Brain pericyte (primary cell): Measurements from ENCODE around the gene FATE1.

Source experiments
- DNase-seq: peaks from one replicate; pipeline ENCODE4 v3.0.0-alpha.2; 2012; ENCODE audit warnings: low read depth, low spot score

Gene FATE1

GRCh38 chrX:151743651-151744470, 28.0 kb downstream of the FATE1 start:
- DNase-seq: no peak

GRCh38 chrX:151745651-151746050, 29.8 kb downstream of the FATE1 start:
- no peak for DNase-seq

DNA sequence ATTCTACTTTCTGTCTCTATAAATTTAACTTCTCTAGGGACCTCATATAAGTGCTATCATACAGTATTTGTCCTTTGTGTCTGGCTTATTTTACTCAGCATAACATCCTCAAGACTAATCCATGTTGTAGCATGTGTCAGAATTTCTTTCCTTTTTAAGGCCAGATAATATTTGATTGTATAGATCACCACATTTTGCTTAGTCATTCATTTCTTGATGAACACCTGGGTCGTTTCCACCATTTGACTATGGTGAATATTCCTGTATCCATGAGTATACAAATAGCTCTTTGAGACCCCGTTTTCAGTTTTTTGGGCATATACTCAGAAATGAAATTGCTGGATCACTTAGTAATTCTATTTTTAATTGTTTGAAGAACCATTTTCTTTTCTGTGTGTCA, 30.7 kb downstream of the FATE1 start:
- no peak for DNase-seq

DNA sequence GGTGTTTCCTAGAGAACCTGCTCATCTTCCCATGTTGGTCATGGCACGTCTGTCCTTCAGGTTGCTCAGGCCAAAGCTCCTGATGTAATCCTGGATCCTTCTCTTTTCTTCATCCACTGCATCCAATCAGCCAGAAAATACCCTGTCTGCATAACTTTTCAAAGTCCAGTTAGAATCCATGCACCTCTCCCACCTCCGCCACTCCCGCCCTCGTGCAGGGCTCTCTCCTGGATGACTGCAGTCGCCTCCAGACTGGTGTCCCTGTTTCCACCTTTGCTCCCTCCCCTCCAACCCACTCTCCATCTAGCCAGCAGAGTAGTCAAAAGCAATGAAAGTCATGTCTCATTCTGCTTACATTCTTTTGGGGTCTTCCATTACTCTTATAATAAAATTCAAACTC, 34.7 kb downstream of the FATE1 start:
- no peak for DNase-seq

- no peak for DNase-seq
These were observed 37.0 kb downstream of the FATE1 start for GRCh38 chrX:151752847-151753246.

- DNase-seq: no peak
These were observed 37.6 kb downstream of the FATE1 start for GRCh38 chrX:151753313-151754046.

- DNase-seq: no peak
These were observed 38.2 kb downstream of the FATE1 start for GRCh38 chrX:151754047-151754429.

GRCh38 chrX:151754641-151755215, 38.9 kb downstream of the FATE1 start:
- DNase-seq: no peak

- DNase-seq: no peak
These were observed 43.3 kb downstream of the FATE1 start for GRCh38 chrX:151759041-151759708.

DNA sequence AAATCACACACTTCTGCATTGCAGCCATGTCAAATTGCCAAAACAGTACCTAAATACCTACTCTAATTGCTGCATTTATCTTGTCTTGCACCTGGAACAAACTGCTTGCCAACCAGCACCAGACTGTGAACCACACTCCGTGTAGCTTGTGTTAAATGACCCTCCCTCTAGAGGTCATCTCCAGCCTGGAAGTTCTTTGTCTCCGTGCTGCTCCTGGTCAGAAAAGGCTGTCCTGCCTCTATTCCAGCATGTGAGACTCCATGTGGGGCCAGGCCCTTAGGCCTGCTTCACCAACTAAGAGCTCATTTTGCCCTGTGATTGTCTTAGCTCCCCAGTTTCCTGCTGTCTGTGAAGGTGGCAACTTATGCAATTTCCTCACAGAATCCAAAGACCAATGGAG, 47.0 kb downstream of the FATE1 start:
- DNase-seq: no peak

DNA sequence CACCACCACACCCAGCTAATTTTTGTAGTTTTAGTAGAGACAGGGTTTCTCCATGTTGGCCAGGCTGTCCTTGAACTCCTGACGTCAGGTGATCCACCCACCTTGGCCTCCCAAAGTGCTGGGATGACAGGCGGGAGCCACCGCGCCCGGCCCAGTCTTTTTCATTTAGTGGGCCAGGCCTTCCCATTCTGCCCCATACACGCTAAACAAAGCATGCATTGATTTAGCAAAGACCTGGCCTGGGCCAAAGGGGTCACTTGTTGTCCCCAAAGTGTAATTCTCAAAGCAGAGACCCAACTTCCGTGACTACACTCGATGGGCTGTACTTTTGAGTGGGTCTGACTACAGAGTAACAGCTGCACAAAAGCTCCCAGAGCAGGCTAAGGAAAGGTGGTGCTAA, 47.9 kb downstream of the FATE1 start:
- DNase-seq: no peak

- no peak for DNase-seq
These were observed 49.2 kb downstream of the FATE1 start for GRCh38 chrX:151765026-151765425.

- no peak for DNase-seq
These were observed 55.9 kb downstream of the FATE1 start for GRCh38 chrX:151771726-151772125.
